Hair follicle dermal papilla cell (primary cell): Measurements from ENCODE around the gene HOXD9. TPM values are rescaled to one million over a fixed set of nuclear protein-coding genes. Genes with fewer than 3 reads are reported as not detected.

Experiments used
- small RNA-seq: library from RNA; depleted of rRNA; stranded (forward); fragments of <200 nt; gene quantifications from one replicate; pipeline ENCODE3, GENCODE V24; 2012
- total RNA-seq: library from RNA; depleted of rRNA; stranded (reverse); fragments of >200 nt; gene quantifications from 2 replicates; pipeline ENCODE4 v1.2.3, GENCODE V29; 2012

HOXD9 gene
- total RNA-seq = 8.4 and 8.9 TPM in 2 replicates

DNA sequence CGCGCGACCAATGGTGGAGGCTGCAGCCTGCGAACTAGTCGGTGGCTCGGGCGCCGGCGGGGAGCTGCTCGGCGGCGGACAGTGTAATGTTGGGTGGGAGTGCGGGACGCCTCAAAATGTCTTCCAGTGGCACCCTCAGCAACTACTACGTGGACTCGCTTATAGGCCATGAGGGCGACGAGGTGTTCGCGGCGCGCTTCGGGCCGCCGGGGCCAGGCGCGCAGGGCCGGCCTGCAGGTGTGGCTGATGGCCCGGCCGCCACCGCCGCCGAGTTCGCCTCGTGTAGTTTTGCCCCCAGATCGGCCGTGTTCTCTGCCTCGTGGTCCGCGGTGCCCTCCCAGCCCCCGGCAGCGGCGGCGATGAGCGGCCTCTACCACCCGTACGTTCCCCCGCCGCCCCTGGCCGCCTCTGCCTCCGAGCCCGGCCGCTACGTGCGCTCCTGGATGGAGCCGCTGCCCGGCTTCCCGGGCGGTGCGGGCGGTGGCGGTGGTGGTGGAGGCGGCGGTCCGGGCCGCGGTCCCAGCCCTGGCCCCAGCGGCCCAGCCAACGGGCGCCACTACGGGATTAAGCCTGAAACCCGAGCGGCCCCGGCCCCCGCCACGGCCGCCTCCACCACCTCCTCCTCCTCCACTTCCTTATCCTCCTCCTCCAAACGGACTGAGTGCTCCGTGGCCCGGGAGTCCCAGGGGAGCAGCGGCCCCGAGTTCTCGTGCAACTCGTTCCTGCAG, at the start of gene HOXD9:
HOXD9 (plus strand) TSS at position 37 of the 728 bp plus-strand sequence; CDS start at position 87, 50 bp downstream.

DNA sequence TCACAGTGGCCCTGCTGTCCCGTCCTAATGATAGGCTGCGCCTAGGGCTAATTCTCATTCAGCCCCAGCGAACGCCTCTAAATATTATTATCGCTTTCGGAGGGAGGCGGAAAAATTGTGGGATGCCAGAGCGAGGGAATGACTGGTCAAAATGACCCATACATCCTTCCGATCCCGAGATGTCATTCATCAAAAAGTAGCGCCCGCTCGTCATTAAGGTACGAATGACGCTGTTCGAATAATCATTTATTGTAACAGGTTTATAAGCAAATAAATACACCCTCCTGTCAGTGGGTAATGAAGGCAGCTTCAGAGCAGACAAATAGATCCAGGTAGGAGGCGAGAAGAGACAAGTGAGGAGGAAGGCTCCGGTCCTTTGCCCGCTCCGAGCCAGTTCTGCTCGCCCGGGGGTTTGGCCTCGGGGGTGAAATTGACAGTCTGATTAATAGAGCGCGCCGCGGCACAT, 38.7 kb upstream of the HOXD9 start, which contains the start of gene EVX2:
EVX2 (minus strand) TSS at position 167 of the 466 bp plus-strand sequence. CDS start 186 bp downstream, outside the sequence.

DNA sequence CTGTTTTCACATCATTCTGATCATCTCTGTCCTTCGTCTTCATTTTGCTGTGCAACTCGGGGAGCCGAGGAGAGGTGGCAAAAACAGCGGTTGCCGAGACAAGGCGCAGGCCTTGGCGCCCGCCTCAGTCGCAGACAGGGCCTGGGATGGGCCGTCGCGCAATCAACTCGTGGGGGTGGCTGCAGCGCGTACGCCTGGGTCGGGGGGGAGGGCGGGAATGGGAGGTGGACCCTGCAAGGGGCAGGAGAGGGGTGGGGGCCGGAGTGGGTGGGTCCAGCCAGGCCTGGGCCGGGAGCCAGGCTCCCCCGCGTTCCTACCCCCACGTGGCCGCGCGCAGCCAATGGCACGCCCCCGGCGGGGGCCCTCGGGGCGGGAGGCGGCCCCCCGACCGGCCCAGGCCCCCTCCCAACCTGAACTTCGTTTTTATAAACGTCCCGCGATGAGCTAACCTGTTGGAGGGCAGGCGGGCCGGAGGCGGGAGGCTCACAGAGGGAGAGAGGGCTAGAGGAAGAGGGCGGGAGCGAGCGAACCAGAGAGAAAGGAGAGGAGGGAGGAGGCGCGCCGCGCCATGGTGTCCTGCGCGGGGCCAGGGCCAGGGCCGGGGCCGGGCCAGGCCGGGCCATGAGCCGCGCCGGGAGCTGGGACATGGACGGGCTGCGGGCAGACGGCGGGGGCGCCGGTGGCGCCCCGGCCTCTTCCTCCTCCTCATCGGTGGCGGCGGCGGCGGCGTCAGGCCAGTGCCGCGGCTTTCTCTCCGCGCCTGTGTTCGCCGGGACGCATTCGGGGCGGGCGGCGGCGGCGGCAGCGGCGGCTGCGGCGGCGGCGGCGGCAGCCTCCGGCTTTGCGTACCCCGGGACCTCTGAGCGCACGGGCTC, 30.0 kb upstream of the HOXD9 start, which contains the start of gene HOXD13:
HOXD13 (plus strand) TSS at position 452 of the 875 bp plus-strand sequence; CDS start at position 622, 170 bp downstream.

DNA sequence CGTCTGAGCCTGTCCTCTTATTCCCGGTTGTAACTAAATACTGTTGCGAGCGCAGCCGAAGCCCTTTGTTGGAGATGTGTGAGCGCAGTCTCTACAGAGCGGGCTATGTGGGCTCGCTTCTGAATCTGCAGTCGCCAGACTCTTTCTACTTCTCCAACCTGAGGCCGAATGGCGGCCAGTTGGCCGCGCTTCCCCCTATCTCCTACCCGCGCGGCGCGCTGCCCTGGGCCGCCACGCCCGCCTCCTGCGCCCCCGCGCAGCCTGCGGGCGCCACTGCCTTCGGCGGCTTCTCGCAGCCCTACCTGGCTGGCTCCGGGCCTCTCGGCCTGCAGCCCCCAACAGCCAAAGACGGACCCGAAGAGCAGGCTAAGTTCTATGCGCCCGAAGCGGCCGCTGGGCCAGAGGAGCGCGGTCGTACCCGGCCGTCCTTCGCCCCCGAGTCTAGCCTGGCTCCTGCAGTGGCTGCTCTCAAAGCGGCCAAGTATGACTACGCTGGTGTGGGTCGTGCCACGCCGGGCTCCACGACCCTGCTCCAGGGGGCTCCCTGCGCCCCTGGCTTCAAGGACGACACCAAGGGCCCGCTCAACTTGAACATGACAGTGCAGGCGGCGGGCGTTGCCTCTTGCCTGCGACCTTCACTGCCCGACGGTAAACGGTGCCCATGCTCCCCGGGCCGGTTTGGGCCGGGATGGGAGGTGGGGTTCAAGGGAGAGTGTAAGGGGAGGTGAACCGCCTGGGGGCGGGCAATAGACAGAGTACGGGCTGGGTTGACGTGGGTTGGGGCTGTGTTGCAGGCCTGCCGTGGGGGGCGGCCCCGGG, 22.6 kb upstream of the HOXD9 start, which contains the start of gene HOXD12:
HOXD12 (plus strand) TSS at position 68 of the 819 bp plus-strand sequence; CDS start at position 75, 7 bp downstream.

DNA sequence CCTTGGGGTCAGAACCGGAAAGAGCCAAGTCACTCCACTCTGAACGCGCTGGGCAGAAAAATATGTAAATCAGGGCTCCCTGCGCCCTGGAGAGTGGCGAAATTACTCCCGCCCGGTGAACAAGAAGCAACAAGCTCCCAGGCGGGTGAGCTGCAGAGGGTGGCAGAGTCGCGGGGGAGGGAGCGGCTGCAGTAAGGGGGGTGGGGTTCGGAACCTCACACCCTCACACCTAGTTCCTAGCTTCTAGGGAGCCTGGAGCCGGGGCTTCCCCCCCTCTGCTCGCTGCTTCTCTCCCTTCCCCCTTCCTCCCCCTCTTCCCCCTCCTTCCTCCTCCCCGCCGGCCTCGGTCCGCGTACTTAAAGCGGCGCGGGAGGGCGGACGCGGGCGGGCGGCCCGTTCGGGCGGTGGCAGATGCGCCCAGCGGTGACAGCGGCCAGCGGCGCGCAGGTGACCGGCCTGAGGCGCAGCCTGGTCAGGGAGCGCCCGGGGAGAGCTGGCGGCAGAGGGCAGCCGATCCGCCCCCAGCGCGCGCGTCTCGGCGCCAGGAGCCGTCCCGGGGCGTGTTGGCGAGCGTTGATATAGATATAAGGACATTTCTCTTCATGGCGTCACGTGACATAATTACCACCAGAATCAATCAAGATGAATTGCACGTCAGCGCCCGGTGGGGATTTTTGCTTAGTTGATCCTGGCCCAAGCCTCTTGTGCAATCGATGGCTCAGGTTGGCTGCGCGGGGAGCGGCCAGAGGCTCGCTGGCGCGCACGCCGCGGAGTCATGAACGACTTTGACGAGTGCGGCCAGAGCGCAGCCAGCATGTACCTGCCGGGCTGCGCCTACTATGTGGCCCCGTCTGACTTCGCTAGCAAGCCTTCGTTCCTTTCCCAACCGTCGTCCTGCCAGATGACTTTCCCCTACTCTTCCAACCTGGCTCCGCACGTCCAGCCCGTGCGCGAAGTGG, 15.7 kb upstream of the HOXD9 start, which contains the start of gene HOXD11:
HOXD11 (plus strand) TSS at position 700 of the 959 bp plus-strand sequence; CDS start at position 776, 76 bp downstream.

DNA sequence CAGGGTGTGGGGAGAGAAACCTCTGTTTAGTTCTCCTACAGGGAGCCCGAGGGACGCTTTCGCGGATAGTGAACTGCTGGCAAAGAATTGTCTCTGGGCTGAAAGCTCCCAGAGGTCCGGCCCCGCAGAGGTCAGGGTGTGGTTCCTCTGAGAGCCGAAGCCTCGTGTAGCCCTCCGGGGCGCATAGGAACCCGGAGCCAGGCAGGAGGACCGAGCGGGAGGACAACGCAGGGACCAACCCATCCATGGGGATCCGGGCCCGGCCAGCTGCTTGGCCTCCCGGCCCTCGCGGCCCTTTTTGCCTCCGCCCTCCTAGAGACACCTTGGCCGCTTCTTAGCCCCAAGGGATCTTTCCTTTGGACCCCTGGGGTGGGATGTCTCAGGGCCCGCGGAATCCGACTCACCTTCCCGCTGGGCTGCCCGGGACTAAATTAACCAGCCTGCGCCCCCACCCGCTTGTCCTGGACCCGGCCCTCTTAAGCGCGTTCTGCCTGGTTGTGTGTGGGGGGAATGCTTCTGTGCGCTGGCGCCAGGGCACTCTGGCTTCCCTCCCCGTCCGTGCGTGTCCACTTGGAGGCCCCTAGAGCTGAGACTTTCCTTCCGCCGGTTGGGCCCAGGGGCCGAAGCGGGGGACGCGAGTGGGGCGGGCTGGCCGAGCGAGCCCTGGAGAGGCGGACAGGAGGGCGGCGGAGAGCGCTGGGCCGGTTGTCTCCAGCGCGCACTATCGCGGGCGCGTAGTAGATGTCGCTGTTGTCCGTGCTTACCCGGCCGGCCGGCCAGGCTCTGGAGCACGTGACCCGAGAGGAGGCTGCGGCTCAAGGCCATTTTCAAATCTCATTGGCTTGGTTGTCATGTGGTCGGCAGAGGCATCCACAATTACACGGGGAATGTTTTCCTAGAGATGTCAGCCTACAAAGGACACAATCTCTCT, 6.4 kb upstream of the HOXD9 start, which contains the start of gene HOXD10:
HOXD10 (plus strand) TSS at position 896 of the 931 bp plus-strand sequence. CDS start 56 bp downstream, outside the sequence.

DNA sequence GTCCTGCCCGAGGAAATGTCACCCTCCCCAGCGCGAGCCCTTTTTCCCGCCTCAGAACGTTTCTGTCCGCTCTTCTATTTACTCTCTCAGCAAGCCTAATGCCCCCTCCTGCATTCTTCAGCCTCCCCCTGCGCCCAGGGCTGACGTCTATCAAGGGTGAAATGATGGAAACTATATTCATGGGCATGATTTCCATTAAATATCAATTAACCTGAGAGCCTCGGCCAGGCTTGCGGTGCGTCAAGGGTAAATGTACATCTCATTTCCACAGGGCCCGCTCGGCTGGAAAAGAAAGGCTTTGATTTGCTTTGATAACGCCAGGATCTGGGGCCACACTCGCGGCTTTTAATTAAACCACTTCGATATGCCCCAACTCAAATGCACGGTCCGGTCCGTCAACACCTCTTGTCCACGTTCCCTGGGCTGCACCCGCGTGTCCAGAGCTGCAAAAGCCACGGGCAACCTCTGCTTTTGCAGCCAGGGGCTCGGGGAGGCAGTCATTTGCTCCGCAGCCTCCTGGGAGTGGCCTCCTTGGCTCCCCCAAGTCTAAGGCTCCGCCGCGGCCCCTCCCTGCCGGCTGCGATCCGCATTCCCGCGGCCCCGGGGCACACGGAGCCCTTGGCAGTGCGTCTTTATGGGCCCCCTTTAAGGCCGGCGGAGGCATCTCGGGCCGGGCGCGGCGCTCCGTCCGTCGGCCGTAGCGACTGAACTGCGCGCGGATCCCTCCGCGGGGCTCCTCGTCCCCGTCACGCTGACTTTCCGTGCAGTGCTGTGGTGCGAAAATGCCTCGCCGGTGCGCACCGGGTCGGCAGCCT, 6.7 kb downstream of the HOXD9 start, which contains the start of gene HOXD8:
HOXD8 (plus strand) TSS at position 724 of the 815 bp plus-strand sequence. CDS start 662 bp downstream, outside the sequence.

DNA sequence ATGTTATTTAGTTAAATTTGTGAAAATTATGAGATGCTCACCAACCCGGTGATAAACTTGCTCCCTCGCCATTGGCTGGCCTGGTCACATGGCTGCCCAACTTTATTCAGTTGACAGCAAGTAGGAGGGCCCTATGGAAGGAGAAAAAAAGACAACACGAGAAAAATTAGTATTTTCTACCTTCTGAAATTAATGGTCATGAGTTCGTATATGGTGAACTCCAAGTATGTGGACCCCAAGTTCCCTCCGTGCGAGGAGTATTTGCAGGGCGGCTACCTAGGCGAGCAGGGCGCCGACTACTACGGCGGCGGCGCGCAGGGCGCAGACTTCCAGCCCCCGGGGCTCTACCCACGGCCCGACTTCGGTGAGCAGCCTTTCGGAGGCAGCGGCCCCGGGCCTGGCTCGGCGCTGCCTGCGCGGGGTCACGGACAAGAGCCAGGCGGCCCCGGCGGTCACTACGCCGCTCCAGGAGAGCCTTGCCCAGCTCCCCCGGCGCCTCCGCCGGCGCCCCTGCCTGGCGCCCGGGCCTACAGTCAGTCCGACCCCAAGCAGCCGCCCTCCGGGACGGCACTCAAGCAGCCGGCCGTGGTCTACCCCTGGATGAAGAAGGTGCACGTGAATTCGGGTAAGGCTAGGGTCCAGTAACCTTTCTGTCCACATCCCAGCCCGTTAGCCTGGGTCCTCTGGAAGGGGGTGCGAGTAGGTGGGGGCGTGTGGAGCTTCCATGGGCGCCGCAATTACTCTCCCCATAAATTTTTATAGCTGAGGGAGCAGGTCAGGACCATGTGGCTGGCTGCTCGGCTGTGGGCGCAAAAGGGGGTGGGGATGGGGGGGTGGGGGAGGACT, 29.1 kb downstream of the HOXD9 start, which contains the start of gene HOXD4:
HOXD4 (plus strand) TSS at position 109 of the 846 bp plus-strand sequence; CDS start at position 193, 84 bp downstream.

DNA sequence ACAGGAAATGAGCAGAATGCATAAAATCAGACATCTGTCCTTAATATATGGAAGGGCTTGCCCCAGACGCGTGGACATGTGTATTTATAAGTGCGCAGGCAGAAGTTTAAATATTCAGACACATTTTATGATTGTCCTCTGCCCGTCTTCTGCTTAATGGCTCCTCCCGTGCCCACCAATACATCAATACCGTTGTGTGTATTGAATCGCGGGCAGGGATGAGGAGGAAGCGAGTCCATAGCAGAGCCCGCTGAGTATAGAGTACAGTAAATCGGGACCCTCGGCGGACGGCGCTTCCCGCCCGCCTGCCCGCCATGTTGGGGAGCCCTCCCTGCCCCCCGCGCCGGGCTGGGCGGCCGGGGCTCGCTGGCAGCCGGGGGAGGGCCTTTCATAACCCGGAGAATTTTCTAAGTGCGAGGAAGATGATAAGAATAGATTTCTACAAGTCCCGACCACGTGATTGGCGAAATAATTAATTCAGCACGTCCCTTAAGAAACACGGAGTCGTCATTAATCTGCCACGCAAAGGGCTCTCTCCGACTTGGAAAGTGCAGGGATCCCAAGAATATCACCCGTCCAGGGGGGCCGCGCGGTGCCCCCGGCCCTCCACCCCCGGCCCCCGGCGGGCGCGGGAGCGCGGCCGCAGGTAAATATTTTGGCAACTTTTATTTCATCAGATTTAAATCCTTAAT, 34.4 kb downstream of the HOXD9 start, which contains the start of gene HOXD3:
HOXD3 (plus strand) TSS at position 501 of the 692 bp plus-strand sequence. CDS start 11,808 bp downstream, outside the sequence.

Small RNA genes within 50 kb of the gene (small RNA-seq; reads per million reads assigned to genes)
- gene MIR10B = 10,278 reads per million, percentile 100 among the genes with 10 or more reads in this experiment

Other genes starting within 250 kb of the HOXD9 start
- gene LNPK, start 120.5 kb upstream of the HOXD9 start, total RNA-seq = 51.6 and 78.2 TPM in 2 replicates
- under 0.01 and 0.12 TPM in 2 replicates for gene EVX2, start 38.8 kb upstream of the HOXD9 start, total RNA-seq
- not detected in 2 replicates for gene HOXD13, start 30.0 kb upstream of the HOXD9 start, total RNA-seq
- not detected in 2 replicates for gene HOXD12, start 22.9 kb upstream of the HOXD9 start, total RNA-seq
- not detected in 2 replicates for gene HOXD11, start 15.4 kb upstream of the HOXD9 start, total RNA-seq
- gene HOXD10, start 5.9 kb upstream of the HOXD9 start, total RNA-seq = not detected in 2 replicates
- gene HOXD8, start 7.0 kb downstream of the HOXD9 start, total RNA-seq = 21.7 and 25.5 TPM in 2 replicates
- 8.0 and 10.5 TPM in 2 replicates for gene HOXD4, start 28.8 kb downstream of the HOXD9 start, total RNA-seq
- 19.2 and 22.4 TPM in 2 replicates for gene HOXD3, start 34.6 kb downstream of the HOXD9 start, total RNA-seq
- 1.9 and 2.9 TPM in 2 replicates for gene HOXD1, start 65.9 kb downstream of the HOXD9 start, total RNA-seq
- gene MTX2, start 146.7 kb downstream of the HOXD9 start, total RNA-seq = 20.8 TPM in 2 replicates